K562 (cell line): ENCODE results near the gene SCAMP3. TPM values are rescaled to one million over a fixed set of nuclear protein-coding genes. Genes with fewer than 3 reads are reported as not detected.

Source experiments
- CBFA2T3 ChIP-seq: fragments of 450-650 bp; IDR thresholded peaks from 2 replicates; pipeline ENCODE4 v1.6.1; 2017
- NELFE ChIP-seq: IDR thresholded peaks from 2 replicates; pipeline ENCODE4 v1.6.1; 2011; ENCODE audit warnings: mild to moderate bottlenecking; ENCODE audit not compliant: insufficient read depth, insufficient read length
- POLR2AphosphoS2 ChIP-seq: IDR thresholded peaks from 2 replicates; pipeline ENCODE4 v1.6.1; 2012; ENCODE audit warnings: low read length, improper control_type of control experiment
- RUNX1 ChIP-seq: sonication (generic); IDR thresholded peaks from 2 replicates; pipeline ENCODE4 v1.6.1; 2016; ENCODE audit warnings: antibody characterized with exemption, low read depth
- ZNF146 ChIP-seq: IDR thresholded peaks from one replicate; pipeline ENCODE4 v1.6.1; 2018; ENCODE audit warnings: missing compliant biosample characterization; ENCODE audit not compliant: unreplicated experiment
- ZNF197 ChIP-seq: fragments of 200-800 bp; sonication (Bioruptor generic); IDR thresholded peaks from 2 replicates; pipeline ENCODE4 v1.6.1; 2016; ENCODE audit warnings: low read depth, missing genetic modification characterization, missing compliant biosample characterization
- polyA plus RNA-seq, 8 experiments: library from polyadenylated mRNA; depleted of rRNA in 4 of 8; stranded (reverse) in 5 of 8; unstranded in 3 of 8; fragments of >200 nt; fragmentation: Nextera tagmentation in 2 of 8; fragmentation: Illumina TruSeq in 1 of 8; extraction: Ambion mirVana in 2 of 8; extraction: Trizol in 1 of 8; gene quantifications; 2 replicates each; pipeline versions ENCODE4 v1.2.1 to v1.2.3, GENCODE V29; 2011 to 2014; ENCODE audit warnings: inconsistent platforms in 1 of 8, missing spikeins in 1 of 8
- total RNA-seq, 7 experiments: library from RNA; depleted of rRNA in 6 of 7; stranded (reverse); fragments of >200 nt in 6 of 7; fragmentation: Illumina TruSeq in 2 of 7; extraction: Trizol in 2 of 7; gene quantifications; 2 replicates each; pipeline versions ENCODE4 v1.2.1 to v1.2.3, GENCODE V29; 2011 to 2021; ENCODE audit warnings: low replicate concordance in 1 of 7
- TF ChIP-seq, protein P1 (sequence below): fragments of 450-650 bp; formaldehyde crosslinking; conservative IDR thresholded peaks from 2 replicates; pipeline ENCODE4 v1.4.0; 2022; ENCODE audit warnings: mild to moderate bottlenecking, missing genetic modification characterization
- TF ChIP-seq, protein P2 (sequence below): fragments of 450-650 bp; IDR thresholded peaks from 2 replicates; pipeline ENCODE4 v1.6.1; 2016; ENCODE audit warnings: mild to moderate bottlenecking, moderate library complexity
- TF ChIP-seq, protein P3 (sequence below): fragments of 200-800 bp; sonication (Bioruptor generic); IDR thresholded peaks from 2 replicates; pipeline ENCODE4 v1.6.1; 2017; ENCODE audit warnings: missing genetic modification characterization, missing compliant biosample characterization

The SCAMP3 gene
- total and polyA plus RNA-seq, 9 of the 15 experiments (the other 6 are each of a cell fraction or from before 2014, with no cell fraction given), result 14.2 to 131 (median 86.1) TPM

DNA sequence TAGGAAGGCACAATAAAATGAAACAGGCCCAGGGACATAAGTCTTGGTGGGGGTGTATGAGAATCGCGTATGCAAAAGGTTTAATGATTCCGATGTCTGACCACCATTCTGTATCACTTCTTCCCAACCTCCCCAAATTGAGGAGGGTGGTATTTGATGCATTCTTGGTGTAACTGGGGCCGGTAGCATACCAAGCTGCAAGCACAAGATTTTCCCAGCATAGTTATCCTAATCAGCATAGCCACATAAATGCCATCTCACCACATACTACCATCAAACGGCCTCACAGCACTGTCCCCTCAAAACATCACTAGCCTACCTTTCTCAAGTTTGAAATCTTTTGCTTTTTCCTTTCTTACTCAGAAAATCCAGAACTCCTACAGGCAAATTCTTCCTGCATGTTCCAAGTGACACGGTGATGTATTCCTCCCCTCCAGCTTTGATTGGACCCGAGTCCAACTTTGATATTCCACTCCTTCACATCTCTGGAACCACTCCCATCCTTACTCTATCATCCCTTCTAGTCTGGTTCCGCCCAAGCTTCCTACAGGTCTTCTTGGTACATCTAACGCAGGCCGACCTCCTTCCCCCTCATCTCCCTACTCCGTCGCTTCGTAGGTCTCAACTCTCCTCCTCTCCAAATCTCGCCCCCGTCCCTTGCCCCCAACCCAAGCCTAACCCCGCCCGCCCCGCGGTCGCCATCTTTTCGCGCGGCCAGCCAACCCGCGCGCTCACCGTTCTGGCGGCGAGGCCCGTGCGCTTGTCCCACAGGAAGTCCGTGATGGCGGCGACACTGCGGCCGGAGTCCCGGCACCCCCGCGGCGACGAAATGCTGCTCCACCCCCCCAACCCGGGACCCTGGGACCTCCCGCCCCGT is 10.5 kb upstream of the SCAMP3 start (continued):
- TF ChIP-seq ZNF197 (CRISPR knock-in tag), result no peak
- TF ChIP-seq ZNF146, result no peak
- no peak for TF ChIP-seq POLR2AphosphoS2
- no peak for TF ChIP-seq RUNX1
- TF ChIP-seq, protein P1, sequence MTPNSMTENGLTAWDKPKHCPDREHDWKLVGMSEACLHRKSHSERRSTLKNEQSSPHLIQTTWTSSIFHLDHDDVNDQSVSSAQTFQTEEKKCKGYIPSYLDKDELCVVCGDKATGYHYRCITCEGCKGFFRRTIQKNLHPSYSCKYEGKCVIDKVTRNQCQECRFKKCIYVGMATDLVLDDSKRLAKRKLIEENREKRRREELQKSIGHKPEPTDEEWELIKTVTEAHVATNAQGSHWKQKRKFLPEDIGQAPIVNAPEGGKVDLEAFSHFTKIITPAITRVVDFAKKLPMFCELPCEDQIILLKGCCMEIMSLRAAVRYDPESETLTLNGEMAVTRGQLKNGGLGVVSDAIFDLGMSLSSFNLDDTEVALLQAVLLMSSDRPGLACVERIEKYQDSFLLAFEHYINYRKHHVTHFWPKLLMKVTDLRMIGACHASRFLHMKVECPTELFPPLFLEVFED (CRISPR knock-in tag), result peak; percentile 40; the same call in 1 of the 2 replicates
- TF ChIP-seq, protein P2, sequence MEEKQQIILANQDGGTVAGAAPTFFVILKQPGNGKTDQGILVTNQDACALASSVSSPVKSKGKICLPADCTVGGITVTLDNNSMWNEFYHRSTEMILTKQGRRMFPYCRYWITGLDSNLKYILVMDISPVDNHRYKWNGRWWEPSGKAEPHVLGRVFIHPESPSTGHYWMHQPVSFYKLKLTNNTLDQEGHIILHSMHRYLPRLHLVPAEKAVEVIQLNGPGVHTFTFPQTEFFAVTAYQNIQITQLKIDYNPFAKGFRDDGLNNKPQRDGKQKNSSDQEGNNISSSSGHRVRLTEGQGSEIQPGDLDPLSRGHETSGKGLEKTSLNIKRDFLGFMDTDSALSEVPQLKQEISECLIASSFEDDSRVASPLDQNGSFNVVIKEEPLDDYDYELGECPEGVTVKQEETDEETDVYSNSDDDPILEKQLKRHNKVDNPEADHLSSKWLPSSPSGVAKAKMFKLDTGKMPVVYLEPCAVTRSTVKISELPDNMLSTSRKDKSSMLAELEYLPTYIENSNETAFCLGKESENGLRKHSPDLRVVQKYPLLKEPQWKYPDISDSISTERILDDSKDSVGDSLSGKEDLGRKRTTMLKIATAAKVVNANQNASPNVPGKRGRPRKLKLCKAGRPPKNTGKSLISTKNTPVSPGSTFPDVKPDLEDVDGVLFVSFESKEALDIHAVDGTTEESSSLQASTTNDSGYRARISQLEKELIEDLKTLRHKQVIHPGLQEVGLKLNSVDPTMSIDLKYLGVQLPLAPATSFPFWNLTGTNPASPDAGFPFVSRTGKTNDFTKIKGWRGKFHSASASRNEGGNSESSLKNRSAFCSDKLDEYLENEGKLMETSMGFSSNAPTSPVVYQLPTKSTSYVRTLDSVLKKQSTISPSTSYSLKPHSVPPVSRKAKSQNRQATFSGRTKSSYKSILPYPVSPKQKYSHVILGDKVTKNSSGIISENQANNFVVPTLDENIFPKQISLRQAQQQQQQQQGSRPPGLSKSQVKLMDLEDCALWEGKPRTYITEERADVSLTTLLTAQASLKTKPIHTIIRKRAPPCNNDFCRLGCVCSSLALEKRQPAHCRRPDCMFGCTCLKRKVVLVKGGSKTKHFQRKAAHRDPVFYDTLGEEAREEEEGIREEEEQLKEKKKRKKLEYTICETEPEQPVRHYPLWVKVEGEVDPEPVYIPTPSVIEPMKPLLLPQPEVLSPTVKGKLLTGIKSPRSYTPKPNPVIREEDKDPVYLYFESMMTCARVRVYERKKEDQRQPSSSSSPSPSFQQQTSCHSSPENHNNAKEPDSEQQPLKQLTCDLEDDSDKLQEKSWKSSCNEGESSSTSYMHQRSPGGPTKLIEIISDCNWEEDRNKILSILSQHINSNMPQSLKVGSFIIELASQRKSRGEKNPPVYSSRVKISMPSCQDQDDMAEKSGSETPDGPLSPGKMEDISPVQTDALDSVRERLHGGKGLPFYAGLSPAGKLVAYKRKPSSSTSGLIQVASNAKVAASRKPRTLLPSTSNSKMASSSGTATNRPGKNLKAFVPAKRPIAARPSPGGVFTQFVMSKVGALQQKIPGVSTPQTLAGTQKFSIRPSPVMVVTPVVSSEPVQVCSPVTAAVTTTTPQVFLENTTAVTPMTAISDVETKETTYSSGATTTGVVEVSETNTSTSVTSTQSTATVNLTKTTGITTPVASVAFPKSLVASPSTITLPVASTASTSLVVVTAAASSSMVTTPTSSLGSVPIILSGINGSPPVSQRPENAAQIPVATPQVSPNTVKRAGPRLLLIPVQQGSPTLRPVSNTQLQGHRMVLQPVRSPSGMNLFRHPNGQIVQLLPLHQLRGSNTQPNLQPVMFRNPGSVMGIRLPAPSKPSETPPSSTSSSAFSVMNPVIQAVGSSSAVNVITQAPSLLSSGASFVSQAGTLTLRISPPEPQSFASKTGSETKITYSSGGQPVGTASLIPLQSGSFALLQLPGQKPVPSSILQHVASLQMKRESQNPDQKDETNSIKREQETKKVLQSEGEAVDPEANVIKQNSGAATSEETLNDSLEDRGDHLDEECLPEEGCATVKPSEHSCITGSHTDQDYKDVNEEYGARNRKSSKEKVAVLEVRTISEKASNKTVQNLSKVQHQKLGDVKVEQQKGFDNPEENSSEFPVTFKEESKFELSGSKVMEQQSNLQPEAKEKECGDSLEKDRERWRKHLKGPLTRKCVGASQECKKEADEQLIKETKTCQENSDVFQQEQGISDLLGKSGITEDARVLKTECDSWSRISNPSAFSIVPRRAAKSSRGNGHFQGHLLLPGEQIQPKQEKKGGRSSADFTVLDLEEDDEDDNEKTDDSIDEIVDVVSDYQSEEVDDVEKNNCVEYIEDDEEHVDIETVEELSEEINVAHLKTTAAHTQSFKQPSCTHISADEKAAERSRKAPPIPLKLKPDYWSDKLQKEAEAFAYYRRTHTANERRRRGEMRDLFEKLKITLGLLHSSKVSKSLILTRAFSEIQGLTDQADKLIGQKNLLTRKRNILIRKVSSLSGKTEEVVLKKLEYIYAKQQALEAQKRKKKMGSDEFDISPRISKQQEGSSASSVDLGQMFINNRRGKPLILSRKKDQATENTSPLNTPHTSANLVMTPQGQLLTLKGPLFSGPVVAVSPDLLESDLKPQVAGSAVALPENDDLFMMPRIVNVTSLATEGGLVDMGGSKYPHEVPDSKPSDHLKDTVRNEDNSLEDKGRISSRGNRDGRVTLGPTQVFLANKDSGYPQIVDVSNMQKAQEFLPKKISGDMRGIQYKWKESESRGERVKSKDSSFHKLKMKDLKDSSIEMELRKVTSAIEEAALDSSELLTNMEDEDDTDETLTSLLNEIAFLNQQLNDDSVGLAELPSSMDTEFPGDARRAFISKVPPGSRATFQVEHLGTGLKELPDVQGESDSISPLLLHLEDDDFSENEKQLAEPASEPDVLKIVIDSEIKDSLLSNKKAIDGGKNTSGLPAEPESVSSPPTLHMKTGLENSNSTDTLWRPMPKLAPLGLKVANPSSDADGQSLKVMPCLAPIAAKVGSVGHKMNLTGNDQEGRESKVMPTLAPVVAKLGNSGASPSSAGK, result no peak
- no peak for TF ChIP-seq CBFA2T3
- TF ChIP-seq NELFE, result no peak
- TF ChIP-seq, protein P3, sequence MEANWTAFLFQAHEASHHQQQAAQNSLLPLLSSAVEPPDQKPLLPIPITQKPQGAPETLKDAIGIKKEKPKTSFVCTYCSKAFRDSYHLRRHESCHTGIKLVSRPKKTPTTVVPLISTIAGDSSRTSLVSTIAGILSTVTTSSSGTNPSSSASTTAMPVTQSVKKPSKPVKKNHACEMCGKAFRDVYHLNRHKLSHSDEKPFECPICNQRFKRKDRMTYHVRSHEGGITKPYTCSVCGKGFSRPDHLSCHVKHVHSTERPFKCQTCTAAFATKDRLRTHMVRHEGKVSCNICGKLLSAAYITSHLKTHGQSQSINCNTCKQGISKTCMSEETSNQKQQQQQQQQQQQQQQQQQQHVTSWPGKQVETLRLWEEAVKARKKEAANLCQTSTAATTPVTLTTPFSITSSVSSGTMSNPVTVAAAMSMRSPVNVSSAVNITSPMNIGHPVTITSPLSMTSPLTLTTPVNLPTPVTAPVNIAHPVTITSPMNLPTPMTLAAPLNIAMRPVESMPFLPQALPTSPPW, result no peak; the same call in 1 of the 2 replicates
